T-helper 22 cell (primary cell): ENCODE results near the gene PPIA.
A peak's percentile ranks its signal among the peaks of the same experiment; 100 is the strongest.

Experiments
- DNase-seq: peaks from one replicate; pipeline ENCODE4 v3.0.0-alpha.2; 2020; ENCODE audit warnings: low read depth

The PPIA gene

GRCh38 chr7:44796504-44797328 lies at the start of gene PPIA:
TSS of gene PPIA (plus strand) at chr7:44796681. CDS start at chr7:44796725, 44 bp downstream.
- peak; percentile 99 for DNase-seq

GRCh38 chr7:44748045-44748947 lies 48.2 kb upstream of the PPIA start, which contains the start of gene ZMIZ2:
TSS of gene ZMIZ2 (plus strand) at chr7:44748847. CDS start at chr7:44756250, 7,403 bp downstream.
- DNase-seq: peak; percentile 81

DNA sequence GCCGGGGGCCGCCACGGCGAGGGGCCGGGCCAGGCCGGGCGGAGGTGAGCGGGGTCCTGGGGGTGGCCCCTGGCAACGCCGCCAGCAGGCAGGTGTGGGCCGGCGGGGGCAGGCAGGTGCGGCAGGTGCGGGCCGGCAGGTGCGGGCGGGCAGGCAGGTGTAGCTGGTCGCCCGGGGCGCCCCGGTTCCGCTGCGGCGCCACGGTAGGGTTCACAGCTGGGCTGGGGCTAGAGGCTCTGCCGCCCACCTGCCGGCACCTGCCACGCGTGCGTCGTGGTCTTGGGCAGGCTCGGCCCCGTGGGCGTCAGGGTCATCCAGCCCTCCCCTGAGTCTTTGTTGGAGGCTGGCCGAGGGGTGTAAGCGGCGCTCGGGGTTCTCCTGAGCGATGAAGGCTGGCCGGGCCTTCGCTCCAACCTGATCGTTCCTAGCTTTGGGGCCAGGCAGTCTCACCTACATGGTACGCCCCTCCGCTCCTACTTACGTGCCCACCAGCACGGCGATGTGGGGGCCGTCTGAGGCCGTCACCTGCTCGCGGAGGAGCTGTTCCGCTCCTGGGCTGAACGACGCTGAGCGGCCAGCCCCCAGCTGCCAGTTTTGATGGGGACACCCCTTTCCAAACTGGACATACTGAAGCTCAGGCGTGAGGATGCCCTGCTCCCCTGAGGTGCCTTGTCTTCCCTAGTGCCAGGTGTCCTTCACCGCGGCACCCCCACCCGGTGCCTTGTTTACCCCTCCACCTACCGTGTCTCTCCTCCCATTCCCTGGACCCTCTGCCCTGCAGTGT lies 47.3 kb upstream of the PPIA start:
- no peak for DNase-seq

GRCh38 chr7:44749992-44750391 lies 46.5 kb upstream of the PPIA start:
- DNase-seq: no peak

GRCh38 chr7:44750424-44750823 lies 46.1 kb upstream of the PPIA start:
- DNase-seq: no peak

GRCh38 chr7:44750921-44751571 lies 45.4 kb upstream of the PPIA start:
- peak; percentile 66 for DNase-seq

DNA sequence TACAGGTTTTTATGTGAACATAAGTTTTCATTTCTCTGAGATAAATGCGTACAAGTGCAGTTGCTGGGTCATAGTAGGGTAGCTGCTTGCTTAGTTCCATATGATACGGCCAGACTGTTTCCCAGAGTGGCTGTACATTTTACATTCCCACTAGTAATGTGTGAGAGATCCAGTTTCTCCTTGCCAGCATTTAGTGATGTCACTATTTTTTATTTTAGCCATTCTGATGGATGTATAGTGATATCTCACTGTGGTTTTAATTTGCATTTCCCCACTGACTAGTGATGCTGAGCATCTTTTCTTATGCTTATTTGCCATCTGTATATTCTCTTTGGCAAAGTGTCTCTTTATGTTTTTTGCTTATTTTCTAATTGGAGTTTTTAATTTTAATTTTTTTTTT lies 43.7 kb upstream of the PPIA start:
- DNase-seq: no peak

- DNase-seq: no peak
Observed at GRCh38 chr7:44754802-44755697, 41.4 kb upstream of the PPIA start.

GRCh38 chr7:44755698-44756627 lies 40.5 kb upstream of the PPIA start:
- no peak for DNase-seq

GRCh38 chr7:44756904-44757303 lies 39.6 kb upstream of the PPIA start:
- no peak for DNase-seq

GRCh38 chr7:44757311-44757710 lies 39.2 kb upstream of the PPIA start:
- DNase-seq: no peak

DNA sequence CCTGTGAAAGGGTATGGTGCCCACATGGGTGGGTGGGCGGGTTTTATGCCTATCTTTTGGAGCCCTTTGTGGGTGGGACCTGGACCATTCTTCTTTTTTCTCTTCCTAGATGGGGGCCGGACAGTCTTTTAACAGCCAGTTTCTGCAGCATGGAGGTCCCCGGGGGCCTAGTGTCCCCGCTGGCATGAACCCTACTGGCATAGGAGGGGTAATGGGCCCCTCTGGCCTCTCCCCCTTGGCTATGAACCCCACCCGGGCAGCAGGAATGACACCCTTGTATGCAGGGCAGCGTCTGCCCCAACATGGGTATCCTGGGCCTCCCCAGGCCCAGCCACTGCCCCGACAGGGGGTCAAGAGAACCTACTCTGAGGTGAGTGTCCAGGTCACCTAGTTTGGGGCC lies 38.7 kb upstream of the PPIA start:
- no peak for DNase-seq

- no peak for DNase-seq
Observed at GRCh38 chr7:44759246-44759645, 37.2 kb upstream of the PPIA start.

DNA sequence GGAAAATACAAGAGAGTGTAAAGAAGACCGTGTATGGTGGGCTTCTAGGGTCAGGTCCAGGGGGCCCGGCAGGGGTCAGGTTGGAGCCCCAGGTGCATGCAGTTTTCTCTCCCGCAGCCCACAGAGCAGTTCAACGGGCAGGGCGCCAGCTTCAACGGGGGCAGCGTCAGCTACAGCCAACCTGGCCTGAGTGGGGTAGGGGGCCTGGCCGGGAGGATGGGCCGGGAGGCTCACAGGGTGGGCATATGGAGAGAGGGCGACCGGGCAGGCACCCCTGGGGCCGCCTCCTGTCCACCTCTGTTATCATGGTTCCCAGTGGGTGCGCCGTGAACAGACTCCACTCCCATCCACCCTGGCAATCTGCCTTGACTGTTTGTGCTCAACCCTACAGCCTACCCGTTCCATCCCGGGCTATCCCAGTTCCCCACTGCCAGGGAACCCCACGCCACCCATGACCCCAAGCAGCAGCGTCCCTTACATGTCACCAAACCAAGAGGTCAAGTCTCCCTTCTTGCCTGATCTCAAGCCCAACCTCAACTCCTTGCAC lies 36.4 kb upstream of the PPIA start:
- no peak for DNase-seq

GRCh38 chr7:44761207-44762161 lies 35.0 kb upstream of the PPIA start:
- DNase-seq: no peak

- DNase-seq: no peak
Observed at GRCh38 chr7:44762300-44762699, 34.2 kb upstream of the PPIA start.

DNA sequence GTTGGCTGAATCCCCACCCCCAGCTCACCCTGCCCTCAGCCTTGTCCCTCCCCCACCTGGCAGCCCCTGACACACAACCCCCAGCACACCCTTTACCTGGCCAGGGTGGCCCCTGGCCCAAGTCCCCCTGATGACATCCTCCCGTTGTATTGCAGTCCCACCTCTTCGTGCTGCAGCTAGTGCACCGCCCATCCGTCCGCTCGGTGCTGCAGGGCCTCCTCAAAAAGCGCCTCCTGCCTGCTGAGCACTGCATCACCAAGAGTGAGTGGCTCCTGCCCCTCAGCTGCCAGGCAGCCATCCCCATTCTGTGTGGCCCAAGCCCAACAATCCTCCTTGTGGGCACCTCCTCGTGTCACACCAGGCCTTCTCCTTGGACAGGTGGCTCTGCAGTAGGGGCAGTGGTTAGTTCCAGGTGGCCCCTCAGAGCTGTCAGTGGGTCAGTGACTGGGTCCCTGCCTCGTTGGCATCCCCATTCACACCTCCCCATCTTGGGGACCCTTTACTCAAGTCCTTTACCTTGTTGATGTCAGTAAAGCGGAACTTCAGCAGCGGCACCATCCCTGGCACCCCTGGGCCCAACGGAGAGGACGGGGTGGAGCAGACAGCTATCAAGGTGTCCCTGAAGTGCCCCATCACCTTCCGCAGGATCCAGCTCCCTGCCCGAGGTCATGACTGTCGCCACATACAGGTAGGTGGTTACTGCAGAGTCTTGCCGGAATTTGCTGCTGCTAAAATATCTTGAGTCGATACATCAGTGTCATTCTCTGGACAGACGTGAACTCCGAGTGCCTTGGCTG lies 33.6 kb upstream of the PPIA start:
- DNase-seq: no peak
